ENCODE results near the gene TNFSF13.

The TNFSF13 gene

GRCh38 chr17:7558544-7559319 is at the start of gene TNFSF13:
TSS of gene TNFSF13 (plus strand) at chr17:7558750. CDS start at chr17:7559040, 290 bp downstream.
- peaks cover 19% of the 10 kb centered on the region for H3K79me2 ChIP-seq (ENCODE audit: insufficient read depth, low read length)
- no peak within 1 kb of the TSS for H2AFZ ChIP-seq (ENCODE audit: low read depth, low read length, severe bottlenecking)
- H3K9me3 ChIP-seq (ENCODE audit: insufficient read depth, low read length): no peaks in the 10 kb centered on the region
- no peak within 1 kb of the TSS for H3K9ac ChIP-seq (ENCODE audit: low read length)
- H3K9me2 ChIP-seq (replicated peaks; ENCODE audit: insufficient read depth, low read length): no peaks in the 10 kb centered on the region
- no peak within 1 kb of the TSS for H3K4me2 ChIP-seq (ENCODE audit: low read depth, low read length, poor library complexity, severe bottlenecking)
- H3K36me3 ChIP-seq (ENCODE audit: low read length): no peaks in the 10 kb centered on the region
- H4K20me1 ChIP-seq (ENCODE audit: low read depth, low read length): no peaks in the 10 kb centered on the region
- no peaks in the 10 kb centered on the region for H3F3A ChIP-seq (ENCODE audit: insufficient read depth)
- TF ChIP-seq EZH2phosphoT487 (conservative IDR thresholded peaks at IDR 0.05; ENCODE audit: low read length): no peak
- no peak for TF ChIP-seq CTCF (IDR thresholded peaks at IDR 0.05; ENCODE audit: insufficient read depth, low read length, poor library complexity, severe bottlenecking)
- H3K27ac ChIP-seq (ENCODE audit: low read depth, low read length): no peak within 1 kb of the TSS
- no peaks in the 10 kb centered on the region for H3K27me3 ChIP-seq (ENCODE audit: low read length)
- no peak within 1 kb of the TSS for H3K4me3 ChIP-seq (ENCODE audit: insufficient read depth, low read length, poor library complexity, severe bottlenecking)

GRCh38 chr17:7508846-7509245 is 49.7 kb upstream of the TNFSF13 start:
- no peaks in the 10 kb centered on the region for H3K9me2 ChIP-seq (replicated peaks; ENCODE audit: insufficient read depth, low read length)
- no peak for TF ChIP-seq EZH2phosphoT487 (conservative IDR thresholded peaks at IDR 0.05; ENCODE audit: low read length)
- H3K4me2 ChIP-seq (ENCODE audit: low read depth, low read length, poor library complexity, severe bottlenecking): no peak overlapping the region
- no peak overlapping the region for H3K4me3 ChIP-seq (ENCODE audit: insufficient read depth, low read length, poor library complexity, severe bottlenecking)
- no peaks in the 10 kb centered on the region for H3K79me2 ChIP-seq (ENCODE audit: insufficient read depth, low read length)
- H3K9ac ChIP-seq (ENCODE audit: low read length): no peak overlapping the region
- H2AFZ ChIP-seq (ENCODE audit: low read depth, low read length, severe bottlenecking): no peak overlapping the region
- H4K20me1 ChIP-seq (ENCODE audit: low read depth, low read length): no peaks in the 10 kb centered on the region
- 0 out of 2 replicates have a peak, but pooled peaks cover 5% of the 10 kb centered on the region for H3F3A ChIP-seq (ENCODE audit: insufficient read depth)
- no peaks in the 10 kb centered on the region for H3K9me3 ChIP-seq (ENCODE audit: insufficient read depth, low read length)
- no peaks in the 10 kb centered on the region for H3K27me3 ChIP-seq (ENCODE audit: low read length)
- H3K27ac ChIP-seq (ENCODE audit: low read depth, low read length): no peak overlapping the region
- peaks cover 10% of the 10 kb centered on the region; the same call in 1 of the 2 replicates for H3K36me3 ChIP-seq (ENCODE audit: low read length)

- Histone ChIP-seq H3K36me3 (ENCODE audit: low read length) (peaks cover 8% of the 10 kb centered on the region; the same call in 1 of the 2 replicates), H4K20me1 (ENCODE audit: low read depth, low read length) (no peaks in the 10 kb centered on the region), H3K9me2 (replicated peaks; ENCODE audit: insufficient read depth, low read length) (no peaks in the 10 kb centered on the region), H3K9me3 (ENCODE audit: insufficient read depth, low read length) (no peaks in the 10 kb centered on the region), H3K79me2 (ENCODE audit: insufficient read depth, low read length) (no peaks in the 10 kb centered on the region), H3K27ac (ENCODE audit: low read depth, low read length) (no peak overlapping the region), H3K4me2 (ENCODE audit: low read depth, low read length, poor library complexity, severe bottlenecking) (no peak overlapping the region), H3K9ac (ENCODE audit: low read length) (no peak overlapping the region), H3K27me3 (ENCODE audit: low read length) (no peaks in the 10 kb centered on the region), H3F3A (ENCODE audit: insufficient read depth) (peaks cover 10% of the 10 kb centered on the region; the same call in 1 of the 2 replicates), H3K4me3 (ENCODE audit: insufficient read depth, low read length, poor library complexity, severe bottlenecking) (no peak overlapping the region), H2AFZ (ENCODE audit: low read depth, low read length, severe bottlenecking) (no peak overlapping the region)
- TF ChIP-seq EZH2phosphoT487 (conservative IDR thresholded peaks at IDR 0.05; ENCODE audit: low read length): no peak
- no peak for TF ChIP-seq CTCF (IDR thresholded peaks at IDR 0.05; ENCODE audit: insufficient read depth, low read length, poor library complexity, severe bottlenecking)
Observed at GRCh38 chr17:7509937-7510336, 48.6 kb upstream of the TNFSF13 start.

DNA sequence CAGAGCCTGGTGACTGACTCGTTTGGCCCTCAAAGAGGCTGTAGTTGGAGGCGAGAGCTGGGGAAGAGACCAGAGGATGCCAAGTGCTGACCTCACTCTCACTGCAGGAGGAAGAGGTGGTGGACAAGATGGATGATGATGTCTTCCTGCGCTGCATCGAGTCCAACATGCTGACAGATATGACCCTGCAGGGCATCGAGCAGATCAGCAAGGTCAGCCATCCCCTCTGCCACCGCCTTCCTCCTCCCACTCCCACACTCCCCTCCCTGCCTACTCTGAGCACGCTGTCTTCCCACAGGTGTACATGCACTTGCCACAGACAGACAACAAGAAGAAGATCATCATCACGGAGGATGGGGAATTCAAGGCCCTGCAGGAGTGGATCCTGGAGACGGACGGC is 47.4 kb upstream of the TNFSF13 start:
- H3F3A ChIP-seq (ENCODE audit: insufficient read depth): peaks cover 13% of the 10 kb centered on the region; the same call in 1 of the 2 replicates
- H3K36me3 ChIP-seq (ENCODE audit: low read length): peaks cover 2% of the 10 kb centered on the region; the same call in 1 of the 2 replicates
- TF ChIP-seq EZH2phosphoT487 (conservative IDR thresholded peaks at IDR 0.05; ENCODE audit: low read length) (no peak), CTCF (IDR thresholded peaks at IDR 0.05; ENCODE audit: insufficient read depth, low read length, poor library complexity, severe bottlenecking) (no peak)

More for the DNA sequence above, 47.4 kb upstream of the TNFSF13 start:
- Histone ChIP-seq H4K20me1 (ENCODE audit: low read depth, low read length) (no peaks in the 10 kb centered on the region), H3K9ac (ENCODE audit: low read length) (no peak overlapping the region), H3K4me3 (ENCODE audit: insufficient read depth, low read length, poor library complexity, severe bottlenecking) (no peak overlapping the region), H3K27me3 (ENCODE audit: low read length) (no peaks in the 10 kb centered on the region), H3K9me2 (replicated peaks; ENCODE audit: insufficient read depth, low read length) (no peaks in the 10 kb centered on the region), H2AFZ (ENCODE audit: low read depth, low read length, severe bottlenecking) (no peak overlapping the region), H3K79me2 (ENCODE audit: insufficient read depth, low read length) (no peaks in the 10 kb centered on the region), H3K9me3 (ENCODE audit: insufficient read depth, low read length) (no peaks in the 10 kb centered on the region), H3K4me2 (ENCODE audit: low read depth, low read length, poor library complexity, severe bottlenecking) (no peak overlapping the region), H3K27ac (ENCODE audit: low read depth, low read length) (no peak overlapping the region)
